Keratinocyte (primary cell): ENCODE data around the gene ERC1. TPM values are rescaled to one million over a fixed set of nuclear protein-coding genes. Genes with fewer than 3 reads are reported as not detected.

ENCODE experiments used
- DNase-seq: peaks from one replicate; pipeline ENCODE4 v3.0.0-alpha.2; 2011; ENCODE audit warnings: low read depth, missing footprints, low spot score
- FAIRE-seq: peaks from 2 replicates; lab custom pipeline; 2011; peaks lifted over from hg19 to GRCh38; lab: Jason Lieb, UNC
- H2AFZ ChIP-seq: 2 replicates; pipeline ENCODE4 v1.6.0; 2012; ENCODE audit warnings: low read length, control low read depth, inconsistent platforms; ENCODE audit not compliant: control insufficient read depth
- H3K27ac ChIP-seq: 2 replicates; pipeline ENCODE4 v1.5.1; 2011; ENCODE audit warnings: low read length; ENCODE audit not compliant: control insufficient read depth, insufficient read depth
- H3K27me3 ChIP-seq: 3 replicates; pipeline ENCODE4 v1.6.0; 2011; ENCODE audit warnings: low read length; ENCODE audit not compliant: control insufficient read depth, insufficient read depth; ENCODE audit errors: extremely low read depth
- H3K36me3 ChIP-seq, 2 experiments: 2 replicates in 1 of 2; 3 replicates in 1 of 2; pipeline ENCODE4 v1.5.1; 2011; ENCODE audit warnings: low read length in 2 of 2, mild to moderate bottlenecking in 1 of 2; ENCODE audit not compliant: control insufficient read depth in 2 of 2, insufficient read depth in 2 of 2; ENCODE audit errors: extremely low read depth in 1 of 2
- H3K4me1 ChIP-seq: 3 replicates; pipeline ENCODE4 v1.5.1; 2011; ENCODE audit warnings: low read length; ENCODE audit not compliant: control insufficient read depth, insufficient read depth; ENCODE audit errors: extremely low read depth
- H3K4me2 ChIP-seq: 3 replicates; pipeline ENCODE4 v1.6.0; 2011; ENCODE audit warnings: low read depth, low read length; ENCODE audit not compliant: control insufficient read depth, insufficient read depth; ENCODE audit errors: extremely low read depth
- H3K4me3 ChIP-seq, 3 experiments: fragments of 200-600 bp in 1 of 3; sonication (generic) in 1 of 3; 2 replicates in 2 of 3; 3 replicates in 1 of 3; pipeline ENCODE4 v1.5.1; 2011 to 2016; ENCODE audit warnings: low read length in 3 of 3, mild to moderate bottlenecking in 3 of 3, control low read depth in 2 of 3, inconsistent platforms in 1 of 3, low read depth in 1 of 3, mixed read lengths in 1 of 3, mixed run types in 1 of 3, moderate library complexity in 1 of 3; ENCODE audit not compliant: control insufficient read depth in 2 of 3, insufficient read depth in 2 of 3; ENCODE audit errors: extremely low read depth in 1 of 3
- H3K79me2 ChIP-seq: 2 replicates; pipeline ENCODE4 v1.6.0; 2012; ENCODE audit warnings: low read length; ENCODE audit not compliant: control insufficient read depth, insufficient read depth
- H3K9ac ChIP-seq: 3 replicates; pipeline ENCODE4 v1.6.0; 2011; ENCODE audit warnings: low read length; ENCODE audit not compliant: control insufficient read depth, insufficient read depth; ENCODE audit errors: extremely low read depth
- H3K9me1 ChIP-seq: 3 replicates; pipeline ENCODE4 v1.6.0; 2011; ENCODE audit warnings: low read length; ENCODE audit not compliant: control insufficient read depth, insufficient read depth; ENCODE audit errors: extremely low read depth
- H3K9me3 ChIP-seq: 2 replicates; pipeline ENCODE4 v1.5.1; 2012; ENCODE audit warnings: low read depth, low read length; ENCODE audit not compliant: control insufficient read depth
- H4K20me1 ChIP-seq: 3 replicates; pipeline ENCODE4 v1.6.0; 2011; ENCODE audit warnings: low read length; ENCODE audit not compliant: control insufficient read depth, insufficient read depth; ENCODE audit errors: extremely low read depth
- CTCF ChIP-seq, 3 experiments: IDR thresholded peaks in 1 of 3; conservative IDR thresholded peaks in 1 of 3; optimal IDR thresholded peaks in 1 of 3; 2 replicates in 2 of 3; 3 replicates in 1 of 3; pipeline versions ENCODE3 to v1.5.1; 2011; ENCODE audit warnings: low read length in 3 of 3, mild to moderate bottlenecking in 3 of 3, moderate library complexity in 2 of 3, control low read depth in 1 of 3, inconsistent platforms in 1 of 3; ENCODE audit not compliant: insufficient read depth in 2 of 3; ENCODE audit errors: extremely low read depth in 1 of 3
- EZH2 ChIP-seq: IDR thresholded peaks from one replicate; pipeline ENCODE4 v1.6.1; 2012; ENCODE audit warnings: inconsistent platforms, mild to moderate bottlenecking, low read length, moderate library complexity
- dilution Hi-C: fragments of 300-500 bp; cut with MboI; formaldehyde crosslinking; loops from one replicate; pipeline ENCODE4 v1.7.0; 2020; ENCODE audit warnings: low sequenced_read_pairs; ENCODE audit not compliant: extremely low pct_ligation_motif_present
- polyA plus RNA-seq, 5 experiments: library from polyadenylated mRNA; depleted of rRNA in 3 of 5; stranded (reverse) in 3 of 5; stranded (forward) in 1 of 5; unstranded in 1 of 5; fragments of >200 nt; gene quantifications; 1 replicate in 1 of 5; 2 replicates in 3 of 5; 3 replicates in 1 of 5; pipeline versions ENCODE4 v1.2.1 to v1.2.3, GENCODE V29; 2011 to 2012; ENCODE audit warnings: missing spikeins in 2 of 5, low read depth in 1 of 5, low replicate concordance in 1 of 5

ERC1 gene
- polyA plus RNA-seq, 1 donor (not counting 4 experiments of a cell fraction or from before 2014, with no cell fraction given): 16.1 TPM

GRCh38 chr12:1435456-1435855 is 444.4 kb downstream of the ERC1 start:
- Histone ChIP-seq H3K9me3 (no peaks in the 10 kb centered on the region), H2AFZ (no peak overlapping the region), H3K9me1 (peaks cover 2% of the 10 kb centered on the region), H3K4me1 (peaks cover 8% of the 10 kb centered on the region), H3K4me3 (no peak overlapping the region), H3K79me2 (no peaks in the 10 kb centered on the region), H3K4me2 (no peak overlapping the region), H3K9ac (no peak overlapping the region), H3K36me3 (no peaks in the 10 kb centered on the region), H3K27me3 (no peaks in the 10 kb centered on the region), H3K27ac (no peak overlapping the region), H4K20me1 (no peaks in the 10 kb centered on the region)
- no peak for TF ChIP-seq EZH2
- TF ChIP-seq CTCF (optimal IDR thresholded peaks at IDR 0.05 in 1 of 3, IDR thresholded peaks at IDR 0.05 in 1 of 3, conservative IDR thresholded peaks at IDR 0.05 in 1 of 3; ENCODE audit: extremely low read depth in 1 of 3, insufficient read depth in 2 of 3, low read length in 3 of 3): no peak
- FAIRE-seq (no peak), DNase-seq (no peak)
- dilution Hi-C loops: no loop called here

GRCh38 chr12:1436015-1436414 is 445.0 kb downstream of the ERC1 start:
- H3K27ac ChIP-seq: no peak overlapping the region
- H4K20me1 ChIP-seq: no peaks in the 10 kb centered on the region
- no peaks in the 10 kb centered on the region for H3K36me3 ChIP-seq
- H3K4me3 ChIP-seq: no peak overlapping the region
- no peaks in the 10 kb centered on the region for H3K9me3 ChIP-seq
- TF ChIP-seq EZH2 (no peak), CTCF (optimal IDR thresholded peaks at IDR 0.05 in 1 of 3, IDR thresholded peaks at IDR 0.05 in 1 of 3, conservative IDR thresholded peaks at IDR 0.05 in 1 of 3; ENCODE audit: extremely low read depth in 1 of 3, insufficient read depth in 2 of 3, low read length in 3 of 3) (no peak)
- peaks cover 2% of the 10 kb centered on the region for H3K9me1 ChIP-seq
- H3K4me1 ChIP-seq: peaks cover 8% of the 10 kb centered on the region
- no peak overlapping the region for H2AFZ ChIP-seq
- H3K4me2 ChIP-seq: no peak overlapping the region
- no peak for FAIRE-seq
- no peaks in the 10 kb centered on the region for H3K27me3 ChIP-seq
- no peaks in the 10 kb centered on the region for H3K79me2 ChIP-seq
- dilution Hi-C loops: no loop called here
- H3K9ac ChIP-seq: no peak overlapping the region
- DNase-seq: no peak
